Activated T-cell treated with anti-CD3 and anti-CD28 coated beads for 48 hours (primary cell): ENCODE results near the gene TKTL1.

Experiments used
- DNase-seq: peaks from one replicate; pipeline ENCODE4 v3.0.0-alpha.2; 2020; ENCODE audit warnings: low read depth

Gene TKTL1

DNA sequence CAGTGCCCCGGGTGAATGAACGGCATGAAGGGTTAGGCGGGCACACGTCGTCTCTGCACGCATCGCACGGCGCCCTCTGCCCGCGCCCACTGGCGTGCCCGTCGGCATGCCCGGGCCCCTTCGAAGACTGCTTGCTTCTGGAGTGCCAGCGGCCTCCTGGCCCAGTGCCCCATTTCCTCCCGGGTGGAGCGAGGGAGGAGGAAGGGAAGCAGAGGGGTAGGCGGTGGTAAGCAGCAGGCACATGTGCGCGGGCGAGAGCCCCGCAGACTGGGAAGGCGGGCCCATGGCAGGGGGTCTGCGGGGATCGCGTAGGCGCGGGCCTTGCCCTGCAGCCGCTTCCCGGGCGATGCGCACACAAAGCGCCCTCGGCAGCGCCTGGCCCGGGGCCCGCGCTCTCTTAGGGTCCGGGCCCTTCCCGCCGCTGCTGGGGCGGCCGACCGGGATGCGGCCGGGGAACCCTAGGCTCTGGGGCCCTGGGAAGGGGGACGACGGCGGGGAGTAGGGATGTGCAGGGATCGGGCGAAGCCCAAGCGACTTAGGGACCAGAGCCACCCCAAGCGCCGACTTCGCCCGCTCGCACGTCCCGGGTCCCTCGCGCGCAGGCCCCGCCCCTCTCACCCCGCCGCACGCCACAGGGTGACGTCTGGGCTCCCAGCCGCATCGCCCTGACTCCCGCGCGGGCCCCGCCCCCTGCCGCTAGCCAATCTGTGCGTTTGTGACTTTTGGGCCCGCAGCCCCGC, 82.6 kb downstream of the TKTL1 start:
- DNase-seq = peak; percentile 30

DNA sequence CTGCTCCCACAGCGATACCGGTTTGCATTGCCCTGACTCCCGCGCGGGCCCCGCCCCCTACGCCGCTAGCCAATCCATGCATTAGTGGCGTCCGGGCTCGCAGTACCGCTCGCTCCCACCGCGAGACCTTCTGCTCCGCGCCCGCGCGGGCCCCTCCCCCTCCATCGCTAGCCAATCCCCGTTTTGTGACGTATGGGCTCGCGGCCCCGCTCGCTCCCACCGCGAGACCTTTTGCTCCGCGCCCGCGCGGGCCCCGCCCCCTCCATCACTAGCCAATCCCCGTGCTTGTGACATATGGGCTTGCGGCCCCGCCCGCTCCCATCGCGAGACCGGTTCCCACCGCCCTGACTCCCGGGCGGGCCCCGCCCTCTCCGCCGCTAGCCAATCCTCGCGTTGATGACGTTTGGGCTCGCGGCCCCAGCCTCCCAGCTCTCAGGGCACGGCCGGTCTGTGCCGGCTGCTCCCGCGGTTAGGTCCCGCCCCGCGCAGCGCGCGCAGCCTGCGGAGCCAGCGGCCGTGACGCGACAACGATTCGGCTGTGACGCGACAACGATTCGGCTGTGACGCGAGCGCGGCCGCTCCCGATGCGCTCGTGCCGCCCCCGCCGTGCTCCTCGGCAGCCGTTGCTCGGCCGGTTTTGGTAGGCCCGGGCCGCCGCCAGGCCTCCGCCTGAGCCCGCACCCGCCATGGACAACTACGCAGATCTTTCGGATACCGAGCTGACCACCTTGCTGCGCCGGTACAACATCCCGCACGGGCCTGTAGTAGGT, 83.4 kb downstream of the TKTL1 start, which contains the start of gene EMD:
Gene EMD, plus strand, starts transcription at position 497 of the 770 bp plus-strand sequence. Its CDS starts 190 bp downstream, at position 687.
- peak; percentile 95 for DNase-seq

DNA sequence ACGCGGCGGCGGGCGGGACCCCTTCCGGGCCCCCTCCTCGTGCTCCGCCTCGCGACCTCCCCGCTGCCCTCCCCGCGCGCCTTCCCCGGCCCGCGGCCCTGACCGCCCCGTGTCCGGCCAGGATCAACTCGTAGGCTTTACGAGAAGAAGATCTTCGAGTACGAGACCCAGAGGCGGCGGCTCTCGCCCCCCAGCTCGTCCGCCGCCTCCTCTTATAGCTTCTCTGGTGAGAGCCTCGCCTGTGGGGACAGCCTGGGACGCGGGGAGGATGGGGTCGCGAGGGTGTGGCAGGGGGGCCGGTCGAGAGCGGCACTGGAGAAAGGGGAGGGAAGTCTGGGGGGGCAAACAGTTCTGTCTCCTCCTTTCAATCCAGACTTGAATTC, 84.0 kb downstream of the TKTL1 start:
- no peak for DNase-seq
